HepG2 (cell line): ENCODE data around the gene ESYT3. TPM values are rescaled to one million over a fixed set of nuclear protein-coding genes. Genes with fewer than 3 reads are reported as not detected.

Experiments used
- ATAC-seq: fragments of 200-7000 bp; cut with Tn5 transposase; 3 replicates; pipeline ENCODE4 v1.9.1; 2020; ENCODE audit warnings: mild to moderate bottlenecking, moderate library complexity
- BruUV-seq: library from RNA; stranded (reverse); fragments of 400-500 nt; replicated peaks from 2 replicates; lab custom pipeline; 2021; lab: Mats Ljungman, UMichigan
- CTCF ChIA-PET: fragments of 300-600 bp; formaldehyde crosslinking; extraction: SDS; loops from one replicate; lab custom pipeline; 2021; ENCODE audit warnings: low total read pairs, inconsistent platforms, low intra/inter-chr PET ratio; lab: Yijun Ruan, JAX
- POLR2A ChIA-PET: fragments of 350-600 bp; sonication (Branson Sonifier 250); formaldehyde crosslinking; loops from one replicate; lab custom pipeline; 2020; ENCODE audit warnings: antibody characterized with exemption, inconsistent platforms; lab: Yijun Ruan, JAX
- DNase-seq: peaks from one replicate; pipeline ENCODE4 v3.0.0-alpha.2; 2015; ENCODE audit warnings: low spot score
- FAIRE-seq: peaks from 3 replicates; lab custom pipeline; 2011; peaks lifted over from hg19 to GRCh38; lab: Jason Lieb, UNC
- H2AFZ ChIP-seq: one replicate; pipeline ENCODE4 v1.6.1; 2011; ENCODE audit warnings: low read length, inconsistent platforms
- H3K27ac ChIP-seq: fragments of 300-600 bp; 3 replicates; pipeline ENCODE4 v1.8.0; 2011; ENCODE audit warnings: mixed run types, mild to moderate bottlenecking, mixed read lengths, low read length, inconsistent platforms; ENCODE audit not compliant: insufficient read depth; ENCODE audit errors: extremely low read length
- H3K27me3 ChIP-seq, 2 experiments: fragments of 200-600 bp in 1 of 2; 2 replicates in 1 of 2; 3 replicates in 1 of 2; pipeline versions ENCODE4 v1.6.0 to v1.8.0; 2011; ENCODE audit warnings: low read length in 2 of 2, mild to moderate bottlenecking in 2 of 2, moderate library complexity in 2 of 2, inconsistent platforms in 1 of 2; ENCODE audit not compliant: insufficient read depth in 2 of 2, control insufficient read depth in 1 of 2
- H3K36me3 ChIP-seq, 2 experiments: fragments of 200-600 bp in 1 of 2; replicated peaks in 1 of 2; 2 replicates in 1 of 2; 3 replicates in 1 of 2; pipeline versions ENCODE4 v1.5.1 to v1.8.0; 2011; ENCODE audit warnings: low read length in 2 of 2, inconsistent platforms in 1 of 2; ENCODE audit not compliant: insufficient read depth in 2 of 2, control insufficient read depth in 1 of 2
- H3K4me1 ChIP-seq: 2 replicates; pipeline ENCODE4 v1.5.1; 2012; ENCODE audit warnings: low read length, inconsistent platforms; ENCODE audit not compliant: insufficient read depth
- H3K4me2 ChIP-seq: 2 replicates; pipeline ENCODE4 v1.6.0; 2011; ENCODE audit warnings: low read depth, low read length, inconsistent platforms
- H3K4me3 ChIP-seq, 3 experiments: fragments of 200-600 bp in 1 of 3; sonication (generic), shearing (Covaris generic) in 1 of 3; replicated peaks in 1 of 3; 2 replicates each; pipeline ENCODE4 v1.5.1; 2011 to 2016; ENCODE audit warnings: low read length in 3 of 3, inconsistent platforms in 2 of 3, low read depth in 2 of 3, mild to moderate bottlenecking in 2 of 3, control low read depth in 1 of 3, mixed read lengths in 1 of 3; ENCODE audit not compliant: insufficient read depth in 1 of 3
- H3K79me2 ChIP-seq: one replicate; pipeline ENCODE4 v1.6.1; 2011; ENCODE audit warnings: low read length, inconsistent platforms; ENCODE audit not compliant: insufficient read depth
- H3K9ac ChIP-seq: 2 replicates; pipeline ENCODE4 v1.6.0; 2011; ENCODE audit warnings: mild to moderate bottlenecking, low read depth, low read length, inconsistent platforms; ENCODE audit not compliant: insufficient read depth
- H3K9me3 ChIP-seq: 2 replicates; pipeline ENCODE4 v1.5.1; 2012; ENCODE audit warnings: mild to moderate bottlenecking, low read length
- H4K20me1 ChIP-seq: 2 replicates; pipeline ENCODE4 v1.6.0; 2011; ENCODE audit warnings: inconsistent platforms, mild to moderate bottlenecking, low read length, moderate library complexity; ENCODE audit not compliant: insufficient read depth
- ASH2L ChIP-seq: fragments of 300-600, 200-600 bp; sonication (generic); IDR thresholded peaks from 2 replicates; pipeline ENCODE4 v1.7.0; 2017; ENCODE audit warnings: low read depth, mild to moderate bottlenecking, moderate library complexity, mixed read lengths, low read length; ENCODE audit not compliant: insufficient read length
- ATF3 ChIP-seq: sonication (generic); formaldehyde crosslinking; IDR thresholded peaks from 2 replicates; pipeline ENCODE4 v1.4.0; 2020; ENCODE audit warnings: missing genetic modification reagents
- EEA1 ChIP-seq: sonication (generic); formaldehyde crosslinking; IDR thresholded peaks from 2 replicates; pipeline ENCODE4 v1.5.1; 2020; ENCODE audit warnings: mild to moderate bottlenecking, missing genetic modification reagents, borderline replicate concordance
- EHMT2 ChIP-seq: fragments of 200-600 bp; sonication (generic); IDR thresholded peaks from 2 replicates; pipeline ENCODE4 v1.7.0; 2017; ENCODE audit warnings: antibody characterized with exemption, low read depth, low read length, borderline replicate concordance
- HNRNPH1 ChIP-seq: fragments of 200-400 bp; formaldehyde crosslinking; optimal IDR thresholded peaks from 2 replicates; pipeline ENCODE3; 2017; ENCODE audit warnings: mild to moderate bottlenecking, low read depth, low read length
- KAT8 ChIP-seq: IDR thresholded peaks from 2 replicates; pipeline ENCODE4 v1.6.1; 2016; ENCODE audit warnings: missing genetic modification reagents, missing compliant biosample characterization
- RORA ChIP-seq: sonication (generic); formaldehyde crosslinking; IDR thresholded peaks from 2 replicates; pipeline ENCODE4 v1.5.0; 2020; ENCODE audit warnings: mild to moderate bottlenecking, missing genetic modification reagents, moderate library complexity
- TCF7L2 ChIP-seq: IDR thresholded peaks from 2 replicates; pipeline ENCODE4 v1.6.1; 2011; ENCODE audit warnings: mild to moderate bottlenecking, low read depth, low read length, moderate library complexity
- ZNF407 ChIP-seq: sonication (generic); formaldehyde crosslinking; IDR thresholded peaks from one replicate; pipeline ENCODE4 v1.5.1; 2020; ENCODE audit warnings: mild to moderate bottlenecking, missing genetic modification reagents; ENCODE audit errors: not compliant biosample characterization
- WGBS: methylation state at CpG from one replicate; pipeline ENCODE4 v1.1.6; 2017; ENCODE audit warnings: low lambda C conversion rate; 5-methylcytosine and 5-hydroxymethylcytosine counted together
- in situ Hi-C: cut with HindIII; loops from 2 replicates; pipeline ENCODE4 v1.10.0; 2017; ENCODE audit warnings: low pct_unique_long_range_greater_than_20kb; ENCODE audit not compliant: extremely low pct_ligation_motif_present
- intact Hi-C: fragments of 100-400 bp; cut with micrococcal nuclease; formaldehyde crosslinking; loops from one replicate; pipeline ENCODE4 v1.10.0; 2022; ENCODE audit not compliant: unreplicated experiment
- polyA plus RNA-seq, 8 experiments: library from polyadenylated mRNA; depleted of rRNA in 3 of 8; stranded (reverse) in 7 of 8; unstranded in 1 of 8; fragments of >200 nt; fragmentation: Illumina TruSeq in 4 of 8; extraction: Trizol in 4 of 8; gene quantifications; 2 replicates each; pipeline versions ENCODE4 v1.2.1 to v1.2.3, GENCODE V29; 2011 to 2016; ENCODE audit warnings: low read depth in 4 of 8, missing spikeins in 1 of 8, mixed read lengths in 1 of 8; ENCODE audit not compliant: insufficient read depth in 1 of 8
- total RNA-seq, 5 experiments: library from RNA; depleted of rRNA; stranded (reverse); fragments of >200 nt; fragmentation: Illumina TruSeq; extraction: Trizol; gene quantifications; 2 replicates each; pipeline ENCODE4 v1.2.3, GENCODE V29; 2016; ENCODE audit warnings: low read depth in 1 of 5
- TF ChIP-seq, protein P1 (sequence below): sonication (generic); formaldehyde crosslinking; IDR thresholded peaks from 2 replicates; pipeline ENCODE4 v1.5.0; 2020; ENCODE audit warnings: missing genetic modification reagents
- TF ChIP-seq, protein P2 (sequence below): sonication (generic); formaldehyde crosslinking; IDR thresholded peaks from 2 replicates; pipeline ENCODE4 v1.8.0; 2022; ENCODE audit warnings: mild to moderate bottlenecking, missing genetic modification reagents; ENCODE audit not compliant: insufficient replicate concordance
- TF ChIP-seq, protein P3 (sequence below): sonication (generic); formaldehyde crosslinking; IDR thresholded peaks from 2 replicates; pipeline ENCODE4 v1.4.0; 2020; ENCODE audit warnings: missing genetic modification reagents

Gene ESYT3
- total and polyA plus RNA-seq, 2 of the 13 experiments (the other 11 are each of a cell fraction or from before 2014, with no cell fraction given): 1.5 to 4.1 TPM

- Histone ChIP-seq H3K79me2 (no peaks in the 10 kb centered on the region), H3K4me2 (no peak overlapping the region), H3K36me3 (no peaks in the 10 kb centered on the region; a peak in 1 of 5 replicates), H2AFZ (no peak overlapping the region), H3K27me3 (0 out of 5 replicates have a peak, but pooled peaks cover 0 to 1% of the 10 kb centered on the region in 2 experiments), H4K20me1 (no peaks in the 10 kb centered on the region), H3K27ac (no peak overlapping the region), H3K9me3 (no peaks in the 10 kb centered on the region), H3K4me3 (no peak overlapping the region), H3K9ac (no peak overlapping the region), H3K4me1 (no peaks in the 10 kb centered on the region)
- in situ Hi-C loops (no loop called here), intact Hi-C loops (no loop called here)
- no peak for DNase-seq
- FAIRE-seq: no peak
- ChIA-PET CTCF (no interaction called here), POLR2A (no interaction called here)
- TF ChIP-seq RORA: no peak
- no peak for TF ChIP-seq TCF7L2
- no peak for TF ChIP-seq ATF3 (CRISPR knock-in tag)
- no peak for TF ChIP-seq HNRNPH1
- no peak for TF ChIP-seq EEA1
- TF ChIP-seq ZNF407 (CRISPR knock-in tag): no peak
- TF ChIP-seq, protein P1, sequence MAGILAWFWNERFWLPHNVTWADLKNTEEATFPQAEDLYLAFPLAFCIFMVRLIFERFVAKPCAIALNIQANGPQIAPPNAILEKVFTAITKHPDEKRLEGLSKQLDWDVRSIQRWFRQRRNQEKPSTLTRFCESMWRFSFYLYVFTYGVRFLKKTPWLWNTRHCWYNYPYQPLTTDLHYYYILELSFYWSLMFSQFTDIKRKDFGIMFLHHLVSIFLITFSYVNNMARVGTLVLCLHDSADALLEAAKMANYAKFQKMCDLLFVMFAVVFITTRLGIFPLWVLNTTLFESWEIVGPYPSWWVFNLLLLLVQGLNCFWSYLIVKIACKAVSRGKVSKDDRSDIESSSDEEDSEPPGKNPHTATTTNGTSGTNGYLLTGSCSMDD (CRISPR knock-in tag): no peak
- no peak for TF ChIP-seq ASH2L
- TF ChIP-seq, protein P2, sequence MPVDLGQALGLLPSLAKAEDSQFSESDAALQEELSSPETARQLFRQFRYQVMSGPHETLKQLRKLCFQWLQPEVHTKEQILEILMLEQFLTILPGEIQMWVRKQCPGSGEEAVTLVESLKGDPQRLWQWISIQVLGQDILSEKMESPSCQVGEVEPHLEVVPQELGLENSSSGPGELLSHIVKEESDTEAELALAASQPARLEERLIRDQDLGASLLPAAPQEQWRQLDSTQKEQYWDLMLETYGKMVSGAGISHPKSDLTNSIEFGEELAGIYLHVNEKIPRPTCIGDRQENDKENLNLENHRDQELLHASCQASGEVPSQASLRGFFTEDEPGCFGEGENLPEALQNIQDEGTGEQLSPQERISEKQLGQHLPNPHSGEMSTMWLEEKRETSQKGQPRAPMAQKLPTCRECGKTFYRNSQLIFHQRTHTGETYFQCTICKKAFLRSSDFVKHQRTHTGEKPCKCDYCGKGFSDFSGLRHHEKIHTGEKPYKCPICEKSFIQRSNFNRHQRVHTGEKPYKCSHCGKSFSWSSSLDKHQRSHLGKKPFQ (CRISPR knock-in tag): no peak
- TF ChIP-seq KAT8 (CRISPR knock-in tag): no peak
- no peak for TF ChIP-seq EHMT2
- TF ChIP-seq, protein P3, sequence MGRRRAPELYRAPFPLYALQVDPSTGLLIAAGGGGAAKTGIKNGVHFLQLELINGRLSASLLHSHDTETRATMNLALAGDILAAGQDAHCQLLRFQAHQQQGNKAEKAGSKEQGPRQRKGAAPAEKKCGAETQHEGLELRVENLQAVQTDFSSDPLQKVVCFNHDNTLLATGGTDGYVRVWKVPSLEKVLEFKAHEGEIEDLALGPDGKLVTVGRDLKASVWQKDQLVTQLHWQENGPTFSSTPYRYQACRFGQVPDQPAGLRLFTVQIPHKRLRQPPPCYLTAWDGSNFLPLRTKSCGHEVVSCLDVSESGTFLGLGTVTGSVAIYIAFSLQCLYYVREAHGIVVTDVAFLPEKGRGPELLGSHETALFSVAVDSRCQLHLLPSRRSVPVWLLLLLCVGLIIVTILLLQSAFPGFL (CRISPR knock-in tag): no peak
- BruUV-seq: no TSS peak
- ATAC-seq: no peak
- WGBS: 59% methylated on average over 2 of the region's 2 CpGs
These were observed 27.8 kb upstream of the ESYT3 start for GRCh38 chr3:138406606-138407005.
